Small intestine (tissue), 7 donors: ENCODE measurements around the gene PTPRCAP. TPM values are rescaled to one million over a fixed set of nuclear protein-coding genes. Genes with fewer than 3 reads are reported as not detected.

Source experiments
- DNase-seq, 2 donors: peaks; one replicate each; pipeline versions ENCODE4 v3.0.0 to v3.0.0-alpha.2; 2013
- FAIRE-seq: peaks from 2 replicates; lab custom pipeline; 2012; peaks lifted over from hg19 to GRCh38; lab: Jason Lieb, UNC
- H3K27ac ChIP-seq, 3 donors: one replicate each; pipeline ENCODE4 v1.5.1; 2013; ENCODE audit warnings: low read length in 2 of 3, mild to moderate bottlenecking in 2 of 3, control low read depth in 1 of 3, inconsistent platforms in 1 of 3, low read depth in 1 of 3, moderate library complexity in 1 of 3
- H3K27me3 ChIP-seq, 3 donors: one replicate each; pipeline ENCODE4 v1.6.1; 2013; ENCODE audit warnings: low read length in 3 of 3, inconsistent platforms in 1 of 3; ENCODE audit not compliant: control insufficient read depth in 3 of 3, insufficient read depth in 3 of 3
- H3K36me3 ChIP-seq, 3 donors: one replicate each; pipeline ENCODE4 v1.6.1; 2013; ENCODE audit warnings: low read length in 3 of 3, inconsistent platforms in 1 of 3, low read depth in 1 of 3, mild to moderate bottlenecking in 1 of 3, moderate library complexity in 1 of 3; ENCODE audit not compliant: control insufficient read depth in 3 of 3, insufficient read depth in 2 of 3
- H3K4me1 ChIP-seq, 3 donors: one replicate each; pipeline ENCODE4 v1.6.1; 2013; ENCODE audit warnings: low read length in 2 of 3, inconsistent platforms in 1 of 3, low read depth in 1 of 3, mild to moderate bottlenecking in 1 of 3, moderate library complexity in 1 of 3; ENCODE audit not compliant: control insufficient read depth in 3 of 3, insufficient read depth in 2 of 3
- H3K4me3 ChIP-seq, 3 donors: one replicate each; pipeline ENCODE4 v1.5.1; 2013; ENCODE audit warnings: low read length in 3 of 3, control low read depth in 1 of 3, inconsistent platforms in 1 of 3, low read depth in 1 of 3, mild to moderate bottlenecking in 1 of 3, moderate library complexity in 1 of 3
- H3K9me3 ChIP-seq, 2 donors: one replicate each; pipeline ENCODE4 v1.6.1; 2013; ENCODE audit warnings: low read depth in 1 of 2, low read length in 1 of 2; ENCODE audit not compliant: control insufficient read depth in 2 of 2, insufficient read depth in 1 of 2
- WGBS, 3 donors: extraction: QIAGEN DNeasy Blood & Tissue Kit; methylation state at CpG; one replicate each; pipeline ENCODE4 v1.1.7; 2013; 5-methylcytosine and 5-hydroxymethylcytosine counted together
- polyA plus RNA-seq, 4 donors: library from polyadenylated mRNA; stranded (reverse) in 3 of 4; unstranded in 1 of 4; fragments of 200-250 nt in 3 of 4; fragments of 120-200 nt in 1 of 4; gene quantifications; one replicate each; pipeline versions ENCODE4 v1.2.1 to v1.2.3, GENCODE V29; 2013
- donor health status: healthy with polysubstance abuse.
- donor health status: control.
- donor health status: control.
- donor health status: Bipolar disorder and iron deficiency.
- donor health status: healthy.

The PTPRCAP gene
- polyA plus RNA-seq, 4 donors, result 7.5 to 34.6 (median 15.9) TPM

DNA sequence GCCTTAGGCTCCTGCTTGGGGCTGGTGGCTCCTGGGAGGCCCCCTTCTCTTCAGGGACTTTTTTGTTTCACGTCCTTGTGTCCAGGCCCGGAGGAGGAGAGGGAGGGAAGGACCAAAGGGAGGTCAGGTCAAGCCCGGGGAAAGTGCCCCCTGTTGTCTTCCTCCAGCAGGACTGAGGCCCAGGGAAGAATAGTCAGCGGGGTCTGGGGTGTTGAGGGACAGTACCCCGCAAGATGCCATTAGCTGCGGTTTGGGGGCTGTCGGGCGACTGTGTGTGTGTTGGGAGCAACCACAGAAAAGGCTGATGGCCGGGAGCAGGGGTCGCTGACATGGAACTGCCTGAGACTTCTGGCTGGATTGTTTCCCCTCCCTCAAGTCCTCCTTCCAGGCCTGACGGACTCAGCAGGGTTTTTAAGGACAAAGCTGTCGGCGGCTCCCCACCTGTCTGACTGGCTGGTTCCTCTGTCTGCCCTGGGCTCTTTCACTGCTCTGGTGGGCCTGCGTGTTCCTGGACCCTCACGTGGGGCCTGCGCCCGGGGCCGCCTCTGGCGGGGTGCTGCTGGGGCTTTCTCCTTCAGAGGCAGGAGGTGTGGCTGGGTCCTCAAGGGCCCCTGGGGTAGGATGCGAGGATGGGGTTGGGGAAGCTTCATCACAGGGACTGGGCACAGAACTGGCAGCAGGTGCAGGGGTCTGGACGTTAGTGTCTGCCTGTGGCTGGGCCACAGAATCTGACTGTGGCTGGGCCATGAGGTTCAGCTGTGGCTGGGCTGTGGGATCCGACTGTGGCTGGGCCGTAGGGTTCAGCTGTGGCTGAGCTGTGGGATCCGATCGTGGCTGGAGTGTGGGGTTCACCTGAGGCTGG is 13.5 kb upstream of the PTPRCAP start:
- no peaks in the 10 kb centered on the region for H3K27me3 ChIP-seq
- no peaks in the 10 kb centered on the region for H3K36me3 ChIP-seq
- DNase-seq (no peak), FAIRE-seq (no peak)
- no peak overlapping the region for H3K27ac ChIP-seq
- H3K4me1 ChIP-seq, result no peaks in the 10 kb centered on the region
- WGBS, 3 donors, result 89 to 95% (median 90%) methylated on average over 25 of the region's 25 CpGs
- H3K9me3 ChIP-seq, result no peaks in the 10 kb centered on the region
- no peak overlapping the region for H3K4me3 ChIP-seq

DNA sequence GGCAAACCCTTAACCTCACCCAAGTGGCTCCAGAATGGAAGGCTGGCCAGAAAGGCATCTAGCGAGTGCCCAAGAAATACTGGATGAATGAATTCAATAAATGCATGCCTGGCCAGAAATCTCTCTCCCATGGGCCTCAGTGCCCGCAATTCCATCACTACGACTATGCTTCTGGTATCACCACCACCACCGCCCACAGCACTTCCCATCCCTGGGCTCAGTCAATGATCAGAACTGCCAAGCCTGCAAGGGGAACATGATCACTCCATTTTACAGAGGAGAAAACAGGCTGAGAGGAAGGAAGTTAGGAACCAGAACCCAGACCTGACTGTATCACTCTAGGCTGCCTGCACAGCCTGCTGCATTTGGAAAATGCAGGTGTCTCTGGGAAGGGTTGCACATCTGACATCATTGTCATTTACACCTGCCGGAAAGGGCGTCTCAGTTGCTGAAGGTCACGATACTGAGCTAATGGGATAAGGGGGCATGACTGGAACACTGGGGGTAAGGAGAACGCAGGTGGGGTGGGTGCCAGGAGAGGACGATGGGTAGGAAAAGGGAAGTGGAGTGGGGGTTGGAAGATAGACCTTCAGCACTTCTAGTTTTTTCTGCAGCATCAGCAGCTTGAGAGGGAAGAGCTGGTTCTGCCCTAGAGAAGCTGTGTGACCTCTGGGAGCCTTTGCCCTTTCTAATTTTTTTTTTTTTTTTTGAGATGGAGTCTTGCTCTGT is 11.8 kb upstream of the PTPRCAP start:
- WGBS, 3 donors, result 45 to 58% (median 49%) methylated on average over 9 of the region's 9 CpGs
- DNase-seq (no peak), FAIRE-seq (no peak)
- Histone ChIP-seq H3K27ac (peak overlapping the region in 1 of 3 donors; percentile 1), H3K4me3 (no peak overlapping the region), H3K9me3 (no peaks in the 10 kb centered on the region), H3K36me3 (peaks cover 0 to 2% (median 0%) of the 10 kb centered on the region in 3 donors), H3K27me3 (no peaks in the 10 kb centered on the region), H3K4me1 (peaks cover 0 to 4% (median 2%) of the 10 kb centered on the region in 3 donors)

DNA sequence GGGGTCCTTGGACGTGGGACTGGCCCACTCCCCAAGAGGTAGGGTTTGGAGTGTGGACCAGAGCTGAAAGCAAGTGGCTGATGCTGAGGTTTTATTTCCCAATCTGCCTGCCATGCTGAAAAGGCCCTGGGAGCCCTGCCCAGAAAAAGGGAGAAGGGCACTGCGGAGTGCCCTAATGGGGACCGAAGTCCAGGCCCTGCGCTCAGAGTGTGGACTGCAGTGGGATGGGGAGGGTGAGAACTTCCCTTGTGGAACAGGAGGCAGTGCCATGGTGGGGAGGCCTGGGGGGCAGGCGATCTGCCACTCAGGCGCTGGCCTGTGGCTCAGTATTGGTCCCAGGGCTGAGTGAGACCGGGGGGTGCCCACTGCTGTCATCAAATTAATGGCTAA is 10.7 kb upstream of the PTPRCAP start:
- no peaks in the 10 kb centered on the region for H3K9me3 ChIP-seq
- 36 to 83% (median 55%) methylated on average over 7 of the region's 7 CpGs for WGBS, 3 donors
- peak in 1 of 2 donors; percentile 69 for DNase-seq
- no peak for FAIRE-seq
- H3K36me3 ChIP-seq, result peaks cover 0 to 2% (median 0%) of the 10 kb centered on the region in 3 donors
- peaks cover 0 to 5% (median 2%) of the 10 kb centered on the region in 3 donors for H3K4me1 ChIP-seq
- H3K4me3 ChIP-seq, result no peak overlapping the region
- H3K27ac ChIP-seq, result no peak overlapping the region
- H3K27me3 ChIP-seq, result no peaks in the 10 kb centered on the region

DNA sequence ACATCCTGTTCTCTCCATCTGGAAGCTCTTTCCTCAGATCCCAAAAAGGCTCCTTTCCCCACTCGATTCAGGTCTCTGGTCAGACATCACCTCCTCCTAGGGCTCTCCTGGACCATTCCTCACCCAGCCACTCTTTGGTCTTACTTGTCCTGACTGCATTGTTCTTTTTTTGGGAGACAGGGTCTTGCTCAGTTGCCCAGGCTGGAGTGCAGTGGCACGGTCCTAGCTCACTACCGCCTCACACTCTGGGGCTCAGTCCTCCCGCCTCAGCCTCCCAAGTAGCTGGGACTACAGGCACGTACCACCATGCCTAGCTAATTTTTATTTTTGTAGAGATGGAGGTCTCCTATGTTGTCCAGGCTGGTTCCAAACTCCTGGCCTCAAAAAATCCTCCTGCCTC is 8.0 kb upstream of the PTPRCAP start:
- no peak for DNase-seq
- FAIRE-seq, result no peak
- no peaks in the 10 kb centered on the region for H3K27me3 ChIP-seq
- H3K9me3 ChIP-seq, result no peaks in the 10 kb centered on the region
- peaks cover 0 to 23% (median 0%) of the 10 kb centered on the region in 3 donors for H3K36me3 ChIP-seq
- no peak overlapping the region for H3K4me3 ChIP-seq
- peak overlapping the region in 2 of 3 donors; percentile 14 to 41 for H3K27ac ChIP-seq
- H3K4me1 ChIP-seq, result peaks cover 0 to 14% (median 2%) of the 10 kb centered on the region in 3 donors
- 82 to 87% (median 83%) methylated on average over 4 to 5 of the region's 5 CpGs for WGBS, 3 donors

DNA sequence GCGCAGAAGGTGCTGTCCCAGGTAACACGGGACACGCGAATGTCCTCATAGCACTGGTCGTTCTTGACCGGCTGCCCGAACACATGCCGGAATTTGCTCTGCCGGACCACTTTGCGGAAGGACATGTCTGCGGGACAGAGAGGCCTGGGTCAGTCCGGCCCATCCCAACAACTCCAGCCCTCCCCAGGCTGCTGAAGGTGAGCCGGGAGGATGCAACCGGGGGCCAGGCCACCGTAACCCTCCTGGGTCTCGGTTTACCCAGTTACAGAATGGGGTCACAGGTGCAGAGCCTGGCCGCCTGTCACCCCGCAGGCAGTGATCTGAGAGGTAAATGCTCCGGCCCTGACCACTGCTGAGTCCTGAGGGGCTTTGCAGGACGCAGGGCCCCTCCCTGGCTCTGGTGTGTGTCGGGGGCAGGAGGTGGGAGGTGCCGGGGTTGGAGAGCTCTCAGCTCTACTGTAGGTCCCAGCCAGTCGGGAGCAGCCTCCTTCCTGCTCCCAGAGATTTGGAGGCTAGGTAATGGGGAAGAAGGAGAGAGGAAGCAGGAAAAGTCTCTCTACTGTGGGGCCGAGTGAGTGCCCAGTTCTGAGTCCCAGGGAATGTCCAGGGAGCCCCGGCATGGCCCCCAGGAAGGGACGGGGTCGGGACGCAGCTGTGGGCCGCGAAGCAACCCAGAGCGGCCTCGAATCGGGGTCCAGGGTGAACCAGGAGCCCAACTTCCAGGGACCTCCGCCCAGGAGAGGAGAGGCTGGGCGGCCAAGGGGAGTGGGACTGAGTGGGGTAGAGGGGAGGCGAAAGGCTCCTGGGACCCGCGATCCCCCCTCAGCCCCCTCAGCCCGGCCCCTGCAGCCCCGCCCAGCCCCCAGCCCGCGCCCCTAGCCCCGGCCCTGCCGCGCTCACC is 5.3 kb upstream of the PTPRCAP start:
- Histone ChIP-seq H3K9me3 (no peaks in the 10 kb centered on the region), H3K27ac (peak overlapping the region; percentile 66 to 87 (median 74)), H3K4me3 (peak overlapping the region; percentile 64 to 98 (median 66)), H3K4me1 (peaks cover 0 to 14% (median 5%) of the 10 kb centered on the region in 3 donors), H3K27me3 (no peaks in the 10 kb centered on the region), H3K36me3 (peaks cover 0 to 50% (median 0%) of the 10 kb centered on the region in 3 donors)
- DNase-seq, result no peak
- FAIRE-seq, result no peak
- WGBS, 3 donors, result 32 to 38% (median 37%) methylated on average over 35 to 45 of the region's 45 CpGs

DNA sequence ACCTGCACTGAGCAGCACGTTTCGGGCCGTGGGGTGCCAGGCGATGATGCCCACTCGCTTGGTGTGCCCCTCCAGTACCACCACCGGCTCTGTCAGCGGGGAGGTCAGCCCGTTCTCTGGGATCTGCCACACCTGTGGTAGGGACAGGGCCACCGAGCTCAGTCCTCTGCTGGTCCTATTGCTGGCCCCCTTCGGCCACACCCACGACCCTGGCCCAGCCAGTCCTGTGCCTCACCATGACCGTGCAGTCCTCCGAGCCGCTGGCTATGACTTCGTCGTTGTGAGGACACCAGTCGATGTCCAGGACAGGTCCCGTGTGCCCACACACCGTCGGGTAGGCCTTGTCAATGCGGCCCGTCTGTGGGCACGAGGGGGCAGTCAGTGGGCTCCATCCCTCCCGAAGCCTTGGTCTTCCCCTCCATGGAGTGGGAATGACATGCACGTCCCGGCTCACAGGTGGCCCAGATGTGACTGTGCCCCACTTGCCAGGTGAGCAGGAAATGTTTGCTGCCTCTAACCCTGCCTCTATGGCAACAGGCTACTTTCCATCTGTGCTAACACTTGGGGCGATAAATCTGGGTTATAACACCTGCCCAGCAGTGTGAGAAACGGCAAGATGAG is 4.4 kb upstream of the PTPRCAP start:
- peaks cover 0 to 14% (median 5%) of the 10 kb centered on the region in 3 donors for H3K4me1 ChIP-seq
- FAIRE-seq (no peak), DNase-seq (no peak)
- peaks cover 0 to 58% (median 2%) of the 10 kb centered on the region in 3 donors for H3K36me3 ChIP-seq
- 79 to 83% (median 81%) methylated on average over 28 of the region's 28 CpGs for WGBS, 3 donors
- peak overlapping the region in 1 of 3 donors; percentile 15 for H3K27ac ChIP-seq
- no peaks in the 10 kb centered on the region for H3K9me3 ChIP-seq
- peak overlapping the region in 2 of 3 donors; percentile 64 to 98 for H3K4me3 ChIP-seq
- H3K27me3 ChIP-seq, result no peaks in the 10 kb centered on the region

DNA sequence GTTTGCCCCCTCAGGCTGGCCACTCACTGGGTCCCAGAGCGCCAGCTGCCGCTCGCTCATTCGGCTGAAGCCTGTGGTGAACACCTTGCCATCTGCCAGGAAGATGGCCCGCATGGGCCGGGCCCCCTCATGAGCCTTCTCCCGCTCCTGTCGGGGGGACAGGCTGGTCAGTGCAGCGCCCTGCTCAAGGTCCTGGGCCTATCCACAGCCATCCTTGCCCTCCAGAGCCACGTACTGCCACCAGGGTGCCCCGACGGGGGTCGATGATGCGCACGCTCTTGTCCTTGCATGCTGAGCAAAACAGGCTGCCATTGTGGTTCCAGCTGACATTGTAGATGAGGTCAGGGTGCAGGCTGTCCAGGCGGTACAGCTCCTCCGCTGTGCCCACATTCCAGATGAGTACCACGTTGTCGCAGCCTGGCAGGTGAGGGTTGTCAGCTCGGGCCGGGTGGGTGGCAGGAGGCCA is 3.6 kb upstream of the PTPRCAP start:
- no peaks in the 10 kb centered on the region for H3K27me3 ChIP-seq
- H3K36me3 ChIP-seq, result peaks cover 0 to 64% (median 2%) of the 10 kb centered on the region in 3 donors
- peaks cover 0 to 14% (median 5%) of the 10 kb centered on the region in 3 donors for H3K4me1 ChIP-seq
- DNase-seq, result no peak
- no peak overlapping the region for H3K27ac ChIP-seq
- no peak for FAIRE-seq
- no peak overlapping the region for H3K4me3 ChIP-seq
- H3K9me3 ChIP-seq, result no peaks in the 10 kb centered on the region
- 86 to 88% (median 87%) methylated on average over 21 of the region's 21 CpGs for WGBS, 3 donors
